Measurements from ENCODE around the gene BCAS1.

The BCAS1 gene

GRCh38 chr20:54015496-54015895, 54.9 kb downstream of the BCAS1 start:
- no peaks in the 10 kb centered on the region for H3K4me1 ChIP-seq (ENCODE audit: control insufficient read depth, insufficient read depth, low read length)
- POLR2A ChIA-PET, result no interaction called here
- no peaks in the 10 kb centered on the region for H3K9me3 ChIP-seq (ENCODE audit: control insufficient read depth, insufficient read depth, low read depth, low read length)
- TF ChIP-seq ZBTB11 (tag by site-specific recombination; conservative IDR thresholded peaks at IDR 0.05; ENCODE audit: low read depth), result no peak
- TF ChIP-seq, protein P1, sequence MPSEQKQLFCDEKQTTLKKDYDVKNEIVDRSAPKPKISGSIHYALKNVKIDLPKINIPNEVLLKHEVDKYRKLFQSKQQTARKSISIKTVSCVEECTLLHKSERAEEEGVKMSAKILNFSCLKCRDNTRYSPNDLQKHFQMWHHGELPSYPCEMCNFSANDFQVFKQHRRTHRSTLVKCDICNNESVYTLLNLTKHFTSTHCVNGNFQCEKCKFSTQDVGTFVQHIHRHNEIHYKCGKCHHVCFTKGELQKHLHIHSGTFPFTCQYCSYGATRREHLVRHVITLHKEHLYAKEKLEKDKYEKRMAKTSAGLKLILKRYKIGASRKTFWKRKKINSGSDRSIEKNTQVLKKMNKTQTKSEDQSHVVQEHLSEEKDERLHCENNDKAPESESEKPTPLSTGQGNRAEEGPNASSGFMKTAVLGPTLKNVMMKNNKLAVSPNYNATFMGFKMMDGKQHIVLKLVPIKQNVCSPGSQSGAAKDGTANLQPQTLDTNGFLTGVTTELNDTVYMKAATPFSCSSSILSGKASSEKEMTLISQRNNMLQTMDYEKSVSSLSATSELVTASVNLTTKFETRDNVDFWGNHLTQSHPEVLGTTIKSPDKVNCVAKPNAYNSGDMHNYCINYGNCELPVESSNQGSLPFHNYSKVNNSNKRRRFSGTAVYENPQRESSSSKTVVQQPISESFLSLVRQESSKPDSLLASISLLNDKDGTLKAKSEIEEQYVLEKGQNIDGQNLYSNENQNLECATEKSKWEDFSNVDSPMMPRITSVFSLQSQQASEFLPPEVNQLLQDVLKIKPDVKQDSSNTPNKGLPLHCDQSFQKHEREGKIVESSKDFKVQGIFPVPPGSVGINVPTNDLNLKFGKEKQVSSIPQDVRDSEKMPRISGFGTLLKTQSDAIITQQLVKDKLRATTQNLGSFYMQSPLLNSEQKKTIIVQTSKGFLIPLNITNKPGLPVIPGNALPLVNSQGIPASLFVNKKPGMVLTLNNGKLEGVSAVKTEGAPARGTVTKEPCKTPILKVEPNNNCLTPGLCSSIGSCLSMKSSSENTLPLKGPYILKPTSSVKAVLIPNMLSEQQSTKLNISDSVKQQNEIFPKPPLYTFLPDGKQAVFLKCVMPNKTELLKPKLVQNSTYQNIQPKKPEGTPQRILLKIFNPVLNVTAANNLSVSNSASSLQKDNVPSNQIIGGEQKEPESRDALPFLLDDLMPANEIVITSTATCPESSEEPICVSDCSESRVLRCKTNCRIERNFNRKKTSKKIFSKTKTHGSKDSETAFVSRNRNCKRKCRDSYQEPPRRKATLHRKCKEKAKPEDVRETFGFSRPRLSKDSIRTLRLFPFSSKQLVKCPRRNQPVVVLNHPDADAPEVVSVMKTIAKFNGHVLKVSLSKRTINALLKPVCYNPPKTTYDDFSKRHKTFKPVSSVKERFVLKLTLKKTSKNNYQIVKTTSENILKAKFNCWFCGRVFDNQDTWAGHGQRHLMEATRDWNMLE (tag by site-specific recombination; conservative IDR thresholded peaks at IDR 0.05; ENCODE audit: low read depth), result no peak
- TF ChIP-seq ZNF660 (tag by site-specific recombination; IDR thresholded peaks at IDR 0.05), result no peak
- no peak for TF ChIP-seq ZNF561 (tag by site-specific recombination; IDR thresholded peaks at IDR 0.05; ENCODE audit: borderline replicate concordance)
- TF ChIP-seq ZNF488 (tag by site-specific recombination; IDR thresholded peaks at IDR 0.05), result no peak
- no peak for TF ChIP-seq ZNF311 (tag by site-specific recombination; IDR thresholded peaks at IDR 0.05; ENCODE audit: borderline replicate concordance)
- TF ChIP-seq, protein P2, sequence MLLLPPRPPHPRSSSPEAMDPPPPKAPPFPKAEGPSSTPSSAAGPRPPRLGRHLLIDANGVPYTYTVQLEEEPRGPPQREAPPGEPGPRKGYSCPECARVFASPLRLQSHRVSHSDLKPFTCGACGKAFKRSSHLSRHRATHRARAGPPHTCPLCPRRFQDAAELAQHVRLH (tag by site-specific recombination; IDR thresholded peaks at IDR 0.05), result no peak
- TF ChIP-seq KLF10 (tag by site-specific recombination; IDR thresholded peaks at IDR 0.05), result no peak
- no peak for TF ChIP-seq SALL2 (tag by site-specific recombination; IDR thresholded peaks at IDR 0.05; ENCODE audit: borderline replicate concordance)
- no peak for TF ChIP-seq ZNF792 (tag by site-specific recombination; IDR thresholded peaks at IDR 0.05)
- no peak for TF ChIP-seq CTCF (tag by site-specific recombination; IDR thresholded peaks at IDR 0.05)
- TF ChIP-seq ZFP3 (tag by site-specific recombination; IDR thresholded peaks at IDR 0.05; ENCODE audit: low read depth), result no peak
- TF ChIP-seq ZBTB44 (tag by site-specific recombination; IDR thresholded peaks at IDR 0.05), result no peak
- no peak for TF ChIP-seq REST (tag by site-specific recombination; IDR thresholded peaks at IDR 0.05)
- no peak for TF ChIP-seq ZNF530 (tag by site-specific recombination; IDR thresholded peaks at IDR 0.05; ENCODE audit: low read depth)
- TF ChIP-seq TRIM28 (IDR thresholded peaks at IDR 0.05; ENCODE audit: borderline replicate concordance, low read length), result no peak
- TF ChIP-seq ZNF148 (tag by site-specific recombination; IDR thresholded peaks at IDR 0.05; ENCODE audit: borderline replicate concordance), result no peak
- TF ChIP-seq ZBTB21 (tag by site-specific recombination; IDR thresholded peaks at IDR 0.05), result no peak
- no peak overlapping the region for H3K4me3 ChIP-seq (ENCODE audit: low read depth, low read length)
- H3K27ac ChIP-seq (ENCODE audit: extremely low read depth, low read depth, low read length), result no peak overlapping the region
- no peaks in the 10 kb centered on the region for H3K36me3 ChIP-seq (ENCODE audit: control insufficient read depth in 2 of 2, insufficient read depth in 1 of 2, low read length in 2 of 2)
- CTCF ChIA-PET, result interaction anchor here (0.7 to 1.1 kb wide), 2 partner anchors 41 to 1360 kb away, joined by 3 to 4 read pairs; no protein-coding TSS in a partner anchor

All from HEK293 (cell line).